Type B pancreatic cell (in vitro differentiated cells): ENCODE results near the gene TSHZ2. TPM values are rescaled to one million over a fixed set of nuclear protein-coding genes. Genes with fewer than 3 reads are reported as not detected.
"Not testable (repeated sequence)": the region's sequence is repeated elsewhere in the genome, so short reads cannot be mapped to it uniquely, and the experiment has no call there.

Experiments used
- DNase-seq: peaks from one replicate; pipeline ENCODE4 v3.0.0; 2021; ENCODE audit warnings: mixed read lengths; ENCODE audit not compliant: unreplicated experiment; ENCODE audit errors: extremely low spot score
- H3K27ac Mint-ChIP-seq: 2 replicates; pipeline ENCODE4 v1.8.0; 2021; ENCODE audit warnings: mild to moderate bottlenecking, mixed read lengths
- H3K27me3 Mint-ChIP-seq: 2 replicates; pipeline ENCODE4 v1.8.0; 2021; ENCODE audit warnings: mixed read lengths
- H3K36me3 Mint-ChIP-seq: 2 replicates; pipeline ENCODE4 v1.8.0; 2021; ENCODE audit warnings: mixed read lengths
- H3K4me1 Mint-ChIP-seq: one replicate; pipeline ENCODE4 v1.8.0; 2021; ENCODE audit warnings: mixed read lengths; ENCODE audit not compliant: unreplicated experiment
- H3K4me3 Mint-ChIP-seq: 2 replicates; pipeline ENCODE4 v1.8.0; 2021; ENCODE audit warnings: mild to moderate bottlenecking, mixed read lengths
- H3K9me3 Mint-ChIP-seq: 2 replicates; pipeline ENCODE4 v1.8.0; 2021; ENCODE audit warnings: mixed read lengths
- total RNA-seq: library from RNA; stranded (reverse); gene quantifications from 2 replicates; pipeline ENCODE4 v1.2.1, GENCODE V29; 2021; ENCODE audit warnings: low replicate concordance
- TF ChIP-seq, protein P1 (sequence below): fragments of 200-600 bp; sonication (generic); conservative IDR thresholded peaks from 2 replicates; pipeline ENCODE4 v1.5.0; 2021; ENCODE audit warnings: antibody characterized with exemption, mild to moderate bottlenecking

Gene TSHZ2
- total RNA-seq, 1 donor from 2014 or later, result 45.5 TPM

DNA sequence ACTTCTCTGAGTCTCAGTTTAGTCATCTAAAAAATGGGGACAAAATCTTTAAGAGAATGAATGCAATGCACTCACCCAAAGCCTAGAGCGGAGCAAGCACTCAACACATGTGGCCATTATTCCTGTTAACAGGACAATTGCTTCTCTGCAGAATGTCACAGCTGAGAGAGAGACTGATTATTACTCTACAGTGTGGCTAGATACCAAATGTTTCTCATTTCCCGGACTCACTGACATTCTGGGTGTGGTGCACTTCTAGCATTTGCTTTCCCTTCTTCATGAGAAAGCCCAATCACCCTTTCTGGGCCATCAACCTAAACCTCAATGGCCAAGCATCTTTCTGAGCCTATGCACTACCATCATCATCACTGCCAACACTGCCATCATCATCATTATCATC lies 347.6 kb downstream of the TSHZ2 start:
- Mint-ChIP-seq H3K9me3 (no peaks in the 10 kb centered on the region), H3K27ac (no peak overlapping the region), H3K4me3 (no peak overlapping the region), H3K27me3 (no peaks in the 10 kb centered on the region), H3K36me3 (peaks cover 8% of the 10 kb centered on the region), H3K4me1 (peaks cover 5% of the 10 kb centered on the region)
- no peak for DNase-seq
- TF ChIP-seq, protein P1, sequence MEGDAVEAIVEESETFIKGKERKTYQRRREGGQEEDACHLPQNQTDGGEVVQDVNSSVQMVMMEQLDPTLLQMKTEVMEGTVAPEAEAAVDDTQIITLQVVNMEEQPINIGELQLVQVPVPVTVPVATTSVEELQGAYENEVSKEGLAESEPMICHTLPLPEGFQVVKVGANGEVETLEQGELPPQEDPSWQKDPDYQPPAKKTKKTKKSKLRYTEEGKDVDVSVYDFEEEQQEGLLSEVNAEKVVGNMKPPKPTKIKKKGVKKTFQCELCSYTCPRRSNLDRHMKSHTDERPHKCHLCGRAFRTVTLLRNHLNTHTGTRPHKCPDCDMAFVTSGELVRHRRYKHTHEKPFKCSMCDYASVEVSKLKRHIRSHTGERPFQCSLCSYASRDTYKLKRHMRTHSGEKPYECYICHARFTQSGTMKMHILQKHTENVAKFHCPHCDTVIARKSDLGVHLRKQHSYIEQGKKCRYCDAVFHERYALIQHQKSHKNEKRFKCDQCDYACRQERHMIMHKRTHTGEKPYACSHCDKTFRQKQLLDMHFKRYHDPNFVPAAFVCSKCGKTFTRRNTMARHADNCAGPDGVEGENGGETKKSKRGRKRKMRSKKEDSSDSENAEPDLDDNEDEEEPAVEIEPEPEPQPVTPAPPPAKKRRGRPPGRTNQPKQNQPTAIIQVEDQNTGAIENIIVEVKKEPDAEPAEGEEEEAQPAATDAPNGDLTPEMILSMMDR, result no peak

DNA sequence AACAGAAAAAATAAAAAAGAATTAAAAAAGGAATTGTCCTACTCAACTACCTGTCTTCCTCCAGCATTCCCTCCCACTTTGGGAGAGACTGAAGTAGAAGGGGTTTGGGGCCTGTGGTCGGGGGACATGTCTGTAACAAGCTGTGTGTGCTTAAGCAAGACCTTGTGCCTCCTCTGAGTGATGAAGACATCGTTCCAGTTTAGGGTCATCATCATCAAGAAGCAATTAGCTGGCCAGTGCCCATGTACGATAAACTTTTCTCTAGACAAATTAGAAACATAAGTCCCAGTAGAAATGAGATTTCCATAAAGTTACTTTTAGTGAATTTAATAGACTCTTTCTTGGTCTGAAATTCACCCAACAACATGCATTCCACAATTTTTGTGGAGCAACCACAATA lies 348.5 kb downstream of the TSHZ2 start:
- Mint-ChIP-seq H3K4me1 (peaks cover 4% of the 10 kb centered on the region), H3K4me3 (no peak overlapping the region), H3K27ac (no peak overlapping the region), H3K36me3 (peaks cover 16% of the 10 kb centered on the region), H3K27me3 (no peaks in the 10 kb centered on the region), H3K9me3 (no peaks in the 10 kb centered on the region)
- TF ChIP-seq, protein P1, result no peak
- DNase-seq, result no peak

DNA sequence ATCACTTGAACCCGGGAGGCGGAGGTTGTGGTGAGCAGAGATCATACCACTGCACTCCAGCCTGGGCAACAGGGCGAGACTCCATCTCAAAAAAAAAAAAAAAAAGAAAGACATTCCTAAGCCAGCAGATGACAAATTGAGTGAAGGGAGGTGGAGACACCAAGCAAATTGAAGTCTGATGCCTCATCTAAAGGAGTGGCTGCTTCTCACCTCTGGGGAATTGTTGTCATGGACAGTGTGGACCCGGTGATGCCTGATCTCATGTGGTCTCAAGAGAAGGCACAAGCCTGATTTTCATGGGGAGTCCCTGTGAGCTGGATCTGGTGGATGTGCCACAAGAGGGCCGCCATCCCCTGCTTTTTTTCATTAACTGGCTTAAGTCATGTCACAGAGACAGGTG lies 349.4 kb downstream of the TSHZ2 start:
- Mint-ChIP-seq H3K4me3 (no peak overlapping the region), H3K4me1 (no peaks in the 10 kb centered on the region), H3K36me3 (peaks cover 16% of the 10 kb centered on the region), H3K9me3 (no peaks in the 10 kb centered on the region), H3K27ac (no peak overlapping the region), H3K27me3 (no peaks in the 10 kb centered on the region)
- DNase-seq, result no peak
- TF ChIP-seq, protein P1, result no peak

DNA sequence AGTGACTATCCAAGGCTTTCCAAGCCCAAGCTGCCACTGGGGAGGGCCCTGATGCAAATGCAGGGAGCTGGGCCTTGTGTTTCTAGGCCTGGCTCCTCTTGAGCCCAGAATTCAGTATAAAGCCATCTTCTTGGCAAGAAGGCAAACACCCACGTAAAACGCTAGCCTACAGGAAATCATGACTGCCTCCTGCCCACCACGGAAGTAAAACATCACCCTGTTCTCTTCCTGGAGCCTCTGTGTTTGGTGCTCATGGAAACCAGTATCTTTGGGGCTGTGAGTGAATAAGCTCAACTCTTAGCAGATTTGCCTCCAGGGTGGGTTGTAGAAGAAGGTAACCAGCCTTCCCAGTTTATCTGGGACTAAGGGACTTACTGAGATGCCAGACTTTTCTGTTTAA lies 350.5 kb downstream of the TSHZ2 start:
- Mint-ChIP-seq H3K27me3 (no peaks in the 10 kb centered on the region), H3K27ac (no peak overlapping the region), H3K9me3 (peaks cover 3% of the 10 kb centered on the region), H3K4me3 (no peak overlapping the region), H3K4me1 (no peaks in the 10 kb centered on the region), H3K36me3 (peaks cover 19% of the 10 kb centered on the region)
- TF ChIP-seq, protein P1, result no peak
- no peak for DNase-seq

DNA sequence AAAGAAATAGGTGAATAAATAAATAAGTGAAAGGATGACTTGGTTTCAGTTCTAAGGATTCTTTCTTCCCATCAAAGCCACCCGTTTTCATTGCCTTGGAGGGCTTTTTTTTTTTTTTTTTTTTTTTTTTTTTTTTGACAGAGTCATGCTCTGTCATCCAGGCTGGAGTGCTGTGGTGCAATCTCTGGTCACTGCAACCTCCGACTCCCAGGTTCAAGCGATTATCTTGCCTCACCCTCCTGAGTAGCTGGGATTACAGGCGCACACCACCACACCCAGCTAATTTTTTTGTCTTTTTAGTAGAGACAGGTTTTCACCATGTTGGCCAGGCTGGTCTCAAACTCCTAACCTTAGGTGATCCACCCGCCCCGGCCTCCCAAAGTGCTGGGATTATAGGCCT lies 351.3 kb downstream of the TSHZ2 start:
- not testable (repeated sequence) for H3K27me3 Mint-ChIP-seq, DNase-seq, H3K4me3 Mint-ChIP-seq, H3K9me3 Mint-ChIP-seq, H3K4me1 Mint-ChIP-seq, H3K27ac Mint-ChIP-seq
- H3K36me3 Mint-ChIP-seq, result peaks cover 17% of the 10 kb centered on the region

DNA sequence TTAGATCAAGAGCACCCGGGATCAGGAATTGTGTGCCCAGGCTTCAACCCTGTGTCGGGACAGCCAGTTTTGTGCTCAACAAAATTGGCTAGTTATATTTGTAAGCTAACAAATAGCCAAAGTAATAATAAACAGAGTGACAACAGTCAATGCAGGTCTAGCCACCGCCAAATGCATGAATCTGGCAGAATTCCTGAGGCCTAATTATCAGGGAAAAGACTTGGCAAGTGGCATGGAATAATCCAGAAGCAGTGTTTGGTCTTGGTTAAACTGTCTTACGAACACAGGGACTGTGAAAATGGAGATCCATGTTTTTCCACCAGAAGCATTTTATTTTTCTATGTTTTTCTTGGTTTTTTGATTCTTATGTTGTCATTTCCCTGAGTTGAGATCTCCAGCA lies 352.7 kb downstream of the TSHZ2 start:
- H3K27me3 Mint-ChIP-seq, result no peaks in the 10 kb centered on the region
- no peak overlapping the region for H3K27ac Mint-ChIP-seq
- peaks cover 16% of the 10 kb centered on the region for H3K36me3 Mint-ChIP-seq
- TF ChIP-seq, protein P1, result no peak
- DNase-seq, result no peak
- H3K4me3 Mint-ChIP-seq, result no peak overlapping the region
- no peaks in the 10 kb centered on the region for H3K4me1 Mint-ChIP-seq
- peaks cover 5% of the 10 kb centered on the region for H3K9me3 Mint-ChIP-seq
